H1 (cell line): Measurements from ENCODE around the gene APOL3. TPM values are rescaled to one million over a fixed set of nuclear protein-coding genes. Genes with fewer than 3 reads are reported as not detected.

Source experiments
- RAD21 ChIP-seq, 2 experiments: IDR thresholded peaks in 1 of 2; conservative IDR thresholded peaks in 1 of 2; 2 replicates each; pipeline ENCODE4 v1.6.1; 2011; ENCODE audit warnings: low read depth in 2 of 2, low read length in 2 of 2, improper control_type of control experiment in 1 of 2, inconsistent platforms in 1 of 2, mild to moderate bottlenecking in 1 of 2, moderate library complexity in 1 of 2
- RFX5 ChIP-seq: IDR thresholded peaks from 2 replicates; pipeline ENCODE4 v1.6.1; 2011; ENCODE audit warnings: low read depth, low read length, improper control_type of control experiment, borderline replicate concordance
- polyA plus RNA-seq, 7 experiments: library from polyadenylated mRNA; depleted of rRNA in 3 of 7; stranded (reverse) in 5 of 7; unstranded in 2 of 7; fragments of >200 nt in 5 of 7; fragments of 200-250 nt in 2 of 7; gene quantifications; 1 replicate in 5 of 7; 2 replicates in 1 of 7; 4 replicates in 1 of 7; pipeline versions ENCODE4 v1.2.1 to v1.2.3, GENCODE V29; 2011 to 2013; ENCODE audit warnings: missing spikeins in 2 of 7, mixed read lengths in 2 of 7
- total RNA-seq: library from RNA; stranded (reverse); fragmentation: NEBNext Ultra II Directional; extraction: Animal tissue kit (Norgen Biotek cat#: 25700); gene quantifications from 2 replicates; pipeline ENCODE4 v1.2.1, GENCODE V29; 2021

Gene APOL3
- total and polyA plus RNA-seq, 2 of the 8 experiments (the other 6 are each of a cell fraction or from before 2014, with no cell fraction given) = 0.12 TPM; not detected in 1

GRCh38 chr22:36164621-36165020 lies 4.1 kb upstream of the APOL3 start (continued):
- TF ChIP-seq RAD21 (IDR thresholded peaks at IDR 0.05 in 1 of 2, conservative IDR thresholded peaks at IDR 0.05 in 1 of 2; ENCODE audit: low read depth in 2 of 2, low read length in 2 of 2) (no peak), RFX5 (no peak)
